ENCODE measurements around the gene XNDC1N. TPM values are rescaled to one million over a fixed set of nuclear protein-coding genes. Genes with fewer than 3 reads are reported as not detected.

Gene XNDC1N
- polyA plus RNA-seq, 4 donors, result 4.9 to 7.1 (median 6.6) TPM

Other genes with a start within 250 kb of the XNDC1N start
- gene DEFB108B, start 95.4 kb downstream of the XNDC1N start, polyA plus RNA-seq (ENCODE audit: insufficient read length in 4 of 4), result not detected
- gene DEFB131B, start 50.1 kb downstream of the XNDC1N start, polyA plus RNA-seq (ENCODE audit: insufficient read length in 4 of 4), result 1 to 10 TPM in 3 of 4 donors, not detected in 1; 1.0 to 1.8 (median 1.1) TPM
- 10 to 100 TPM; 38.7 to 42.7 (median 39.6) TPM for gene RNF121, start 452 bp upstream of the XNDC1N start, polyA plus RNA-seq (ENCODE audit: insufficient read length in 4 of 4)
- gene IL18BP, start 70.3 kb upstream of the XNDC1N start, polyA plus RNA-seq (ENCODE audit: insufficient read length in 4 of 4), result 1 to 10 TPM; 7.8 to 9.9 (median 9.2) TPM
- 100 to 1,000 TPM; 253 to 272 (median 263) TPM for gene NUMA1, start 151.9 kb upstream of the XNDC1N start, polyA plus RNA-seq (ENCODE audit: insufficient read length in 4 of 4)
- 10 to 100 TPM; 20.1 to 26.2 (median 22.6) TPM for gene LRRC51, start 152.3 kb upstream of the XNDC1N start, polyA plus RNA-seq (ENCODE audit: insufficient read length in 4 of 4)
- gene LAMTOR1, start 174.7 kb upstream of the XNDC1N start, polyA plus RNA-seq (ENCODE audit: insufficient read length in 4 of 4), result 100 to 1,000 TPM; 111 to 121 (median 114) TPM
- not detected for gene TOMT, start 177.3 kb upstream of the XNDC1N start, polyA plus RNA-seq (ENCODE audit: insufficient read length in 4 of 4)
- 10 to 100 TPM; 47.2 to 56.9 (median 53.0) TPM for gene ANAPC15, start 184.1 kb upstream of the XNDC1N start, polyA plus RNA-seq (ENCODE audit: insufficient read length in 4 of 4)
- 1 to 10 TPM; 1.8 to 2.7 (median 2.0) TPM for gene FOLR3, start 207.1 kb upstream of the XNDC1N start, polyA plus RNA-seq (ENCODE audit: insufficient read length in 4 of 4)